NCI-H526 treated with DMSO at 0.1 percent for 48 hours (cell line): Measurements from ENCODE around the gene NINJ2.

Experiments used
- DNase-seq: peaks from one replicate; lab custom pipeline; 2025; lab: John Stamatoyannopoulos, UW

The NINJ2 gene

GRCh38 chr12:569091-569676 is 94.1 kb downstream of the NINJ2 start:
- DNase-seq: no peak

GRCh38 chr12:568486-568885 is 94.8 kb downstream of the NINJ2 start:
- DNase-seq: no peak

DNA sequence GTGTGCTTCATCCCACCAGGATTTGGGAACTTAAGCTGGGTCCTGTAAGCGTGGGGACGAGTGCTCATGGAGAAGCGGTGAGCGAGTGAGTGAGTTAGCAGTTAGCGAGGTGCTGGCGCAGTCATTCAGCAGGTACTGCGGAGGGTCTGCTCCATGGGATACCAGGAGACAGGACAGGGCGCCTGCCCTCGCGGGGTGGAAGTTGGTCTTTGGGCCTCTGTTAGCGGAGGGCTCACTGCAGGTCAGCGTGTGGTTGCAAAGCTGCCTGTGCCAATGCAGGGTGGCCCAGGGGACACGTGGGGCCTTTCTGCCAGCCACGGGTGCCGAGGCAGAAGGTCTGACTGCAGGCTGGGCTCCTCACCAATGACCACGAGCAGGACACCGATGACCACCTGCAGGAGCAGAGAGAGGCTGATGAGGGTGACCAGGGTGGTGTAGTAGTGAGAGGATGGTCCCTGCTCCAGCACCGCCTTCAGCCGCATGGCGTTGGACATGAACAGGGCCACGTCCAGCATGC is 97.6 kb downstream of the NINJ2 start:
- DNase-seq: no peak

DNA sequence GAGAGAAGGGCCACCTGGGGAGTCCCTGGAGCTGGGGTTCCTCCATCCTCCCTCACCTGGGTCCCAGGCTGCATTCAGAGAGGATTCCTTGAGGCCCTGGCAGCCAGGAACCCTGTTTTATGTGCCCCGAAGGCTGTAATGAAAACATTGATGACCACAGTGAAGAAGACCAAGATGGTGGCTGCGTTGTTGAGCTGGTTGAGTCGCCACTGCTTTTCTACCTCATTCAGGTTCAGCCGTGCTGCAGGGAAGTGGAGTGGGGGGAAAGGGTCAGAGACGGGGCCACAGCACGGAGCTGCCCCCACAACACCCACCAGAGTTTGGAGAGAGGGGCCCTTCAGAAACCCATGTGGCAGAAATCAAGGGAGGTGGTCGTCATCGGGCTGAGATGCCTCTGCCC is 98.1 kb downstream of the NINJ2 start:
- no peak for DNase-seq

- no peak for DNase-seq
Observed at GRCh38 chr12:563787-564298, 99.4 kb downstream of the NINJ2 start.

- no peak for DNase-seq
Observed at GRCh38 chr12:563250-563781, 99.9 kb downstream of the NINJ2 start.

GRCh38 chr12:562634-563033 is 100.6 kb downstream of the NINJ2 start:
- DNase-seq: no peak

DNA sequence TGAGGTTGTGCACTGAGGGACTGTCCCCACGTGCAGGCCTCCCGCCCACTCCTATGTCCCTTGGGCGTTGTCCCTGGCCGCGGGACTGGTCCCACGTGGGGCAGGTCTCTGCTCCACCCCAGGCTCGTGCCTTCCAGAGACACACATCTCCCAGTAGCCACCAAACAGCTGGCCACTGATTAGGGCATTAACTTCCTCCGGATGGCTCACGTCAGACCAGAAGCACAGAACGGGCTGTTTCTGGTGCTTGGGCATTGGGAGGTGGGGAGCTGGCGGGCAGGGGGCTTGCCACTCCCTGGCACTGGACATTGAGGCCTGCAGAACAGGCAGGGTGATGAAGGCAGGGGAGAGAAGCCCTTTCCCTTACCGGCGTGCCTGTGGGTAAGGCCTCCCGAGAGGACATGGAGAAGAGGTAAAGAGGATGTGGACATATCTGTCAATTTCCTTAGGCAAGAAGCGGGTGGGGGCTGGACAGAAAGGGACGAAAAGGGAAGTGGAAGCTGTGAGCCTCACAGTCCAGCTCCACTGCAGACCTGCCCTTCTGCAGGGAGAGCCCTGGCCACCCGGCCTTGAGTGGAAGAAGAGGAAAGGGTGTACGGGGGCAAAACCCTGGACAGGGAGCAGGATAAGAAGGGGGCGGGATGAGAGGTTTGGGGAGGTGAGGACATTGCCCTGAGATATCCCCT is 101.2 kb downstream of the NINJ2 start:
- DNase-seq: no peak

DNA sequence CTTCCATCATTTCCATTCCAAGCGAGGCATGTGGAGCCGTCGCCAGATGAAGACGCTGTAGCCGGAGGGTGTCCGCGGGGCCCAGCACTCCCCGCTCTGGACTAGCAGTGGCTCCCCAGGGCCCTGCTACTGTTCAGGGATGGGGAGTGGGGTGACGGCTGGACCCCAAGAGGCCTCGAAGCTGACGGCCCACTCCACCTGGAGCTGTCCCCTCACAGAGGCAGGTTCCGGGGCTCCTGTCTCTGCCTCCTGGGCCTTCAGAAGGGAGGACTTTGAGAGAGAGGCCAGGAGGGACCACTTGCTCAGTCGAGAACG is 101.9 kb downstream of the NINJ2 start:
- no peak for DNase-seq

GRCh38 chr12:560691-561390 is 102.4 kb downstream of the NINJ2 start:
- no peak for DNase-seq

DNA sequence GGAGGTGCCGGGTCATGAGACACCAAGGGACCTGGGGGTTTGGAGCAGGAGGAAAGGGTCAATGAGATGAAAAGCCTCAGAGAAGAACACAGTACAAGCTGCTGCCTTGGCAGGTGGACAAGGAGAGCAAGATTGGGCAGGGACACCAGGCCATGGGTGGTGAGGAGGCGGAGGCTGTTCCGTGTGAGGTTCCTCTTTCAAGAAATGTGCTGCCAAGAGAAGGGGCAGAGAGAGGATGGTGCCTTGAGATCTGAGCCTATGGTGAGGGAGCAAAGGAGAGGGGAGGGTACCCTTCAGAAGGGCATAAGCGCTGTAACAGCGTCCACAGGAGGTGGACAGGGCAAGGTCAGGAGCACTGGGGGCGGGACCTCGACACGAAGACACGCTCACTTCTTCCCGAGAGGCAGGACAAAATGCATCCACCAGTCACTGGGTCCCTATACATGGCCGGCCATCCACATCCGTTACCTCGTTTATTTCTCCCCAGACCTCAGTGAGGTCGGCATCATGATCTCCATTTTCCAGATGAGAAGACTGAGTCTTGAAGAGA is 103.3 kb downstream of the NINJ2 start:
- DNase-seq: no peak

- no peak for DNase-seq
Observed at GRCh38 chr12:559208-559905, 103.9 kb downstream of the NINJ2 start.

DNA sequence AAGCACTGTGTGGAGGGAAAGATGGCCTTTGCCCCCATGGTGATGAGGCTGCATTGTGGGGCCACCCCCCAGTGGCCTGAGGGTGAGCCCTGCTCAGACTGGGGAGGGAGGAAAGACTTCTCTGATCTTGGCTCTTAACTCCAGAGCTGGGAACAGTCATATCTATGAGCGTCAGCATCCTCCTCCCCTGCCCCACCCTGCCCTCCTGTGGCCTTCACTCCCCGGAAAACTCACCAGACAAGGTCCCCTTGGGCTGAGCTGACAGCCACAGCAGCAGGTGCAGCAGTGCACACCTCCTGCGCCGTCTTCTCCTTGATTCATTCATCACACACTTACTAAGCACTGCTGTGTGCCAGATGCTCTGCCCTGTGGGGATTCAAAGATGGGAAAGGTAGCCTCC is 104.7 kb downstream of the NINJ2 start:
- no peak for DNase-seq

DNA sequence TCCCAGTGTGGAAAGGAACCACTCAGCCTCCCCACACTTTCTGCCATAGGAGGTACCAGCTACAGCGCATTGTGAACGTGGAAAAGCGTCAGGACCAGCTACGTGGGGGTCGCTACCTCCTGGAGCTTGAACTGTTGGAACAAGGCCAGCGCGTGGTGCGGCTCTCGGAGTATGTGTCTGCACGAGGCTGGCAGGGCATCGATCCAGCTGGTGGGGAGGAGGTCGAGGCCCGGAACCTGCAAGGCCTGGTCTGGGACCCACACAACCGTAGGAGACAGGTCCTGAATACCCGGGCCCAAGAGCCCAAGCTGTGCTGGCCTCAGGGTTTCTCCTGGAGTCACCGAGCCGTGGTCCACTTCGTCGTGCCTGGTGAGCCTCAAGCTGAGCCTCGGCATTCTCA is 106.7 kb downstream of the NINJ2 start:
- DNase-seq: no peak

DNA sequence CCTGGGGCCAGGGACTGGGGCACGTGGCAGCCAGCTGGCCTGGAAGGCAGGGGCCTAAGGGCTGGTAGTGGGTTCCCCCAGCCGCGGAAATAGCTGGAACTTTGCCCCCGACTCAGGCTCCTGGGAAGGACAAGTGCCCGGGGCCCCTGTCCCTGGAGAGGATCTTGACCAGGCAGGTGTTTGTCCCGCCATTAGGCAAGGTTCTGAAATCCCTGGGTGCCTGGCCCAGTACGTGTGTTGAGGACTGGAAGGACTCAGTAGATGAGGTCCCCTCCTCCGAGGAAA is 109.3 kb downstream of the NINJ2 start:
- no peak for DNase-seq

GRCh38 chr12:553216-554000 is 109.8 kb downstream of the NINJ2 start:
- DNase-seq: no peak

DNA sequence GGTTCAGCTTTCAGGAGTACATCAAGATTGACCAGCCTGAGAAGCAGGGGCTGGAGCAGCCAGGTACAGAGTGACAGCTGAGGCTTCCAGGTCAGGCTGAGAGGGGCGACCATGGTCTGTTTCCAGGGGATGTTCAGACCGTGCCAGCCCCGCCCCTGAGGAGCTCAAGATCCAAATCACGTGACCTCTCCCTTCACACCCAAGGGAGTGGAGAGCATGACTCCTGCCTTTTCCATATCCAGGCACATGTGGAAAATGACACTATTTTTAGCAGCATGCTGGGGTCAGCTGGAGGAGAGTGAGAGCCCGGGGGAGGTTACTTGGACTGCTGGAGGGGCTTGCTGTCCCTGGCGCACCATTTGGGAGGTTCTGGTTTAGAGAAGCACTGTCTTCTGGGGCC is 110.8 kb downstream of the NINJ2 start:
- DNase-seq: no peak

DNA sequence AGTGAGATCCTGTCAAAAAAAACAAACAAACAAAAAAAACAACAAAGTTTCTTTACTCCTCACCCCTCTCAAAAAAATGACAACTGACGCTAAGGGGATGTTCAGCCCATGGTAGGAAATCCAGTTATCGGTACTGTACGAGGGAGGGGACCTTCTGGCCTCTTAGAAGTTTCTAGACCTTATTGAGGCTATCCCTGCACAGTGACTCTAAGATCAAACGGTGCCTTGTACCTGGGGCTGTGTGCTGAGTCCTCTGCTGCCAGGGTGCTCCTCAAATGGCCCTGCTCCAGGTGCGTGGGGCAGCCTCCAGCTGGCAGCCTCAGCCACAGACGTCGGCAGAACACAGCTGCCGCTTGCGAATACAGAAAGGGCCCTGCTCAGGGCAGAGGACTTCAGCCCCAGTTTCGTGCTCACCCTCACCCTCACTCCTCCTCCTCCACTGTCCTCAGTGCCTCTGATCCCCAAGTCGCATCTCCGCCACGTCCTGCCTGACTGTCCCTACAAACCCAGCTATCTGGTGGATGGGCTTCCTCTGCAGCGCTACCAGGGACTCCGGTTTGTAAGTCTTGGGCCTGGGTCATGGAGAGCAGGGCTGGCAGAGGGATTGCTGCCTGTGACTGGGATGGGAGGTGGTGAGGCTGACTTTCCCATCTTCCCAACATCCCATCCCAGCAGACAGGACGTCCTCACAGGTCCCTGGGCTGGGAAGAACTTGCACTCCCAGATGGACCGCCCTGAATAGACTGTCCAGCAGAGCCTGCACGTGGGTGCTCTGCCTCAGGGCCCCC is 112.6 kb downstream of the NINJ2 start:
- DNase-seq: no peak

- DNase-seq: no peak
Observed at GRCh38 chr12:549476-550082, 113.7 kb downstream of the NINJ2 start.

DNA sequence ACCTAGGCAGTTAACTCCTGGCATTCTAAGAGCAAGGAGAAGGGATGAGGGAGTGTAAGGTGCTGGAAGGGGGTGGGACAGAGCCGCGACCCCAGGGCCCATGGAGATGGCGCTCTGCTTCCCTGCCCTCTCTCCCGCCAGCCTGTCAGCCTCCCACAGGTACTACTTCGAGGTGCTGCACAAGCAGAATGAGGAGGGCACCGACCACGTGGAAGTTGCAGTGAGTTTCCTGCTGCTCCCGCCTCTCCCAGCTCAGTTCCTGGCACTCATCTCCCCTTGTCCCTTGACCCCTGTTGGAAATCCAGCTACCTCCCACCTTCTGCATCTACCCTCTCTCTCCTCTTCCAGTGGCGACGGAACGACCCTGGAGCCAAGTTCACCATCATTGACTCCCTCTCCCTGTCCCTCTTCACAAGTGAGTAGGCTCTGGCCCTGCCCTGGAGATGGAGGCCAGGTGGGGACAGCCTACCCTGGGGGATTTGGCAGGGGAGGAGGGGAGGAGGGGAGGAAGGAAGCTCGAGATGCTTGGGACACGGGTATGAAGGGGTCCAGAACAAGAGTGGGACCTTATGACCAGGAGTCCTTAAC is 115.3 kb downstream of the NINJ2 start:
- no peak for DNase-seq
